WI38 (cell line): Measurements from ENCODE around the gene GIGYF2.

Source experiments
- H3K4me3 ChIP-seq: 2 replicates; pipeline ENCODE4 v1.5.1; 2011; ENCODE audit warnings: low read depth, mild to moderate bottlenecking, control low read depth, low read length
- TF ChIP-seq, protein P1 (sequence below): IDR thresholded peaks from 2 replicates; pipeline ENCODE4 v1.5.1; 2012; ENCODE audit warnings: low read depth, mild to moderate bottlenecking, control low read depth, low read length

GIGYF2 gene

DNA sequence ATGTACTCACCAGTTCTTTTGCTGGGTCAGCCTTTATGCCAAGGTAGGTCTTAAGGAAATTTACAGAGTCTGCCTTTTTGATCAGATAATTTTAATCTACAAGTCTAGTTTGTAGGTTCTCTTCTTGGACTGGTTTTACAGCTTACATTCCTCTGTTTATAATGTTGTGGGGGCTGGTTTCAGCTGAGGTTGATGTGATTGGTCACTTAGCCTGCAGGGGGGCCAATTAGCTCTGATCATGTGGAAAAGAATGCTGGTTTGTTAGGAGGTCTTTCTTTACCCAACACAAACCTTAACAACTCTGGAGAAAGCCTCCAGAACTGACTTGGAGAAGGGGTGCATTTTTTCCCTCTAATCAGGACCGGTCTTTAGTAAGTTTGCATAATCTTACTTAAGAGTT is 79.3 kb downstream of the GIGYF2 start, which contains the start of gene KCNJ13:
Gene KCNJ13 (minus strand): TSS at position 131 of the 400 bp plus-strand sequence. CDS start 5,203 bp downstream, outside the sequence.
- H3K4me3 ChIP-seq, result no peak within 1 kb of the TSS
- TF ChIP-seq, protein P1, sequence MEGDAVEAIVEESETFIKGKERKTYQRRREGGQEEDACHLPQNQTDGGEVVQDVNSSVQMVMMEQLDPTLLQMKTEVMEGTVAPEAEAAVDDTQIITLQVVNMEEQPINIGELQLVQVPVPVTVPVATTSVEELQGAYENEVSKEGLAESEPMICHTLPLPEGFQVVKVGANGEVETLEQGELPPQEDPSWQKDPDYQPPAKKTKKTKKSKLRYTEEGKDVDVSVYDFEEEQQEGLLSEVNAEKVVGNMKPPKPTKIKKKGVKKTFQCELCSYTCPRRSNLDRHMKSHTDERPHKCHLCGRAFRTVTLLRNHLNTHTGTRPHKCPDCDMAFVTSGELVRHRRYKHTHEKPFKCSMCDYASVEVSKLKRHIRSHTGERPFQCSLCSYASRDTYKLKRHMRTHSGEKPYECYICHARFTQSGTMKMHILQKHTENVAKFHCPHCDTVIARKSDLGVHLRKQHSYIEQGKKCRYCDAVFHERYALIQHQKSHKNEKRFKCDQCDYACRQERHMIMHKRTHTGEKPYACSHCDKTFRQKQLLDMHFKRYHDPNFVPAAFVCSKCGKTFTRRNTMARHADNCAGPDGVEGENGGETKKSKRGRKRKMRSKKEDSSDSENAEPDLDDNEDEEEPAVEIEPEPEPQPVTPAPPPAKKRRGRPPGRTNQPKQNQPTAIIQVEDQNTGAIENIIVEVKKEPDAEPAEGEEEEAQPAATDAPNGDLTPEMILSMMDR, result no peak

DNA sequence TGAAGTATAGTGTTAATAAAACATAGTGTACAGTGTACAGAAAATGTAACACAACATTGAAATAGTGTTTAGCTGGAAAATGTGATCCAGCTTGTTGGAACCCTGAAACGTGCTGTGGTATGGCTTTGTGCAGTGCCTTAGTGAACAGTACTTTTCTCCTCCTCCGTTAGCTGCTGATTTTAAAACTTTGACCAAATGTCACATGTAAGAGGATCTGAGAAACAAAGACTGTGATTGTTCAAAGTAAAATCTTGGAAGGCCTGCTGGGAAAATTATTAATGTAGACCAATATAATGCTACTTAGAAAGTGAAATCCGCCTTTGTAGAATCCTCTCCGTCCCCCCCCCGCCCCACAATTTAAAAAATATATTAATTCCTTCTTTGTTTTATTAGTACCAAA is 80.1 kb downstream of the GIGYF2 start:
- TF ChIP-seq, protein P1, result no peak
- no peak overlapping the region for H3K4me3 ChIP-seq

DNA sequence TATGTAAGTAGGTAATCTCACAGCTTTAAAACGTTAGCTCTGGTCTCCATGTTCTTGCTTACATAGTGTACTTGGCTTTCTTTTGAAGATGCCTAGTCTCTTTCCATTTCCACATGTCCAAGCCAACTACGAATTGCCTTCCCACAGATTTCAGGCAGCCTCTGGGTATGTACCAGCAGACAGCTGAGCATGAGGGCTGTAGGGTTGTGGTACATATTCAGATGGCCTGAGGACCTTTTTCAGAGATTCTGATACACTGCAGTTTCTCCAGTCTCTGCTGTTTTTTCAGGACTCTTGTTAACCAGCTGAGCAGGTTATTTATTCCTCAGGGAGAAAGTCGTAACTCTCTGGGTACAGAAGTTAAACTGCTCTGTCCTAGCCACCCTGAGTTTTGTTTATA is 82.3 kb downstream of the GIGYF2 start:
- TF ChIP-seq, protein P1, result no peak
- no peak overlapping the region for H3K4me3 ChIP-seq

DNA sequence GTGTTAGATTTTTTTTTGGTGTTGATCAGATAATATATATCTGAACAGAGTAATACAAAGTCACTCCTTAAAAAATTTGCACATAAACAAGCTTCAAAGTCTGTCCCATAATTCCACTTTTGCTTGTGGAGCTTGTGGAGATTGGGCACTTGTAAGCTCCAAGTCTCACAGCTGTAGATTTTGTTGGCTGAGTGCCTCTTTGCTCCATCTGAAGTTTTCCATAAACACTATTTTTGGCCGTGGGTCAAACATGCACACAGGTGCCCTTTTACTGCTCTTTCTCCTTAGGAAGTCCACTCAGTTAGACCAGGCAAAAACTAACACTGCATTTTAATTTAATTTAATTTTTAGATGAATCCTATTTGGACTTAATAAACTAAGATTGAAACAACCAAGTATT is 82.8 kb downstream of the GIGYF2 start:
- TF ChIP-seq, protein P1, result no peak
- H3K4me3 ChIP-seq, result no peak overlapping the region

DNA sequence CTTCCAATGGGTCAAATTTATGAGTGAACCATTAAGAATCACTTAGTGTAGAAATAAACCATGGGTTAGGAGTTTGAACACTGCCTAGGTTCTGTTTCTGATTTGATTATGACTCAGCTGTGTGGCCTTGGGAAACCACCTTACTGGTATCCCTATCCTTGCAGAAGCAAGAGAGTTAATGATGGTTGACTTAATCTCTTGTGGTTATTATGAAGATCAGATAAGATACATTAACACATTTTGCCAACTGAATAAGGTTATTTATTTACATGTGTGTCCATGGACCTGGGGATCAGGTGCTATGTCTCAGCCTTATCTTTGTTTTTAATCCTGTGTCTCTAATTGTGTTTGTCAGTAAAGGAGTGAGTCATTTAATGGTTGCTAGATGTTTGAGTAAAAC is 84.6 kb downstream of the GIGYF2 start:
- no peak overlapping the region for H3K4me3 ChIP-seq
- TF ChIP-seq, protein P1, result no peak

DNA sequence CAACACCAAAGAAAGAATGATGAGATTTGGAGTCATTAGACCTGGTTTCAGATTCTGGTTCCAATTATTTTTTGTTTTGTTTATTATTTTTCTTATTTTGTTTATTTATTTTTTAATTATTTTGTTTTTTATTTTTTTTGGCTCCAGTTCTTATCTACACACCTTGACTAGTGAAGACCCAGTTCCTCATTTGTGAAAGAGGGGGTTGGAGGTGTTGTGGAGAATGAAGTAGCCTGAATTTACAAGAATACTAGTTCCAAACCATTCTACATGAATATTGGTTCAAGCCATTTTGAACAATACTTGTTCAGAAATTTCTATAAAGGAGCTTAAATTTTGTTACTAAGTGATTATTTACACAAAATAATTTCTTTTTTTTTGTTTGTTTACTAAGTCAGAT is 86.1 kb downstream of the GIGYF2 start:
- H3K4me3 ChIP-seq, result no peak overlapping the region
- TF ChIP-seq, protein P1, result no peak

DNA sequence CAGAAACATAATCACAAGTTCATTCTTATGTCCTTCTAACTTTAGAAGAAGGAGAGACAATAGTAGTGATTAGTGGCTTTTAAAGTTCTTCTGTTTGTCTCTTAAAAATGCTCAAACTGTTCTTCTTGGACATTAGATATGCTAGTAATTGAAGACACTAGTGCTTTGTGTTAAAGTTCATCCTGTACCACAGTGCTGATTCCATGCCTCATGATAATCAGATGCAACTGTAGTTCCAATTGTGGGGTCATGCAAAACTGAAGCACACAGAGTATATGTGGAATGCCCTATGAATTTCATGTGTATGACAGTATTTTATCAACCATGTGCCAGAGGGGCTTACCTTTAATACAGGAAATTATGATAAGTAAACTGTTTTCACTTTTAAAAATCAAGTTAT is 90.7 kb downstream of the GIGYF2 start:
- TF ChIP-seq, protein P1, result no peak
- H3K4me3 ChIP-seq, result no peak overlapping the region
